HepG2 (cell line): ENCODE measurements around the gene ZNF652. TPM values are rescaled to one million over a fixed set of nuclear protein-coding genes. Genes with fewer than 3 reads are reported as not detected.
A peak's percentile ranks its signal among the peaks of the same experiment; 100 is the strongest.

Experiments
- ATAC-seq: fragments of 200-7000 bp; cut with Tn5 transposase; 3 replicates; pipeline ENCODE4 v1.9.1; 2020; ENCODE audit warnings: mild to moderate bottlenecking, moderate library complexity
- BruUV-seq: library from RNA; stranded (reverse); fragments of 400-500 nt; replicated peaks from 2 replicates; lab custom pipeline; 2021; lab: Mats Ljungman, UMichigan
- CTCF ChIA-PET: fragments of 300-600 bp; formaldehyde crosslinking; extraction: SDS; loops from one replicate; lab custom pipeline; 2021; ENCODE audit warnings: low total read pairs, inconsistent platforms, low intra/inter-chr PET ratio; lab: Yijun Ruan, JAX
- POLR2A ChIA-PET: fragments of 350-600 bp; sonication (Branson Sonifier 250); formaldehyde crosslinking; loops from one replicate; lab custom pipeline; 2020; ENCODE audit warnings: antibody characterized with exemption, inconsistent platforms; lab: Yijun Ruan, JAX
- DNase-seq: peaks from one replicate; pipeline ENCODE4 v3.0.0-alpha.2; 2015; ENCODE audit warnings: low spot score
- FAIRE-seq: peaks from 3 replicates; lab custom pipeline; 2011; peaks lifted over from hg19 to GRCh38; lab: Jason Lieb, UNC
- H2AFZ ChIP-seq: one replicate; pipeline ENCODE4 v1.6.1; 2011; ENCODE audit warnings: low read length, inconsistent platforms
- H3K27ac ChIP-seq: fragments of 300-600 bp; 3 replicates; pipeline ENCODE4 v1.8.0; 2011; ENCODE audit warnings: mixed run types, mild to moderate bottlenecking, mixed read lengths, low read length, inconsistent platforms; ENCODE audit not compliant: insufficient read depth; ENCODE audit errors: extremely low read length
- H3K27me3 ChIP-seq, 2 experiments: fragments of 200-600 bp in 1 of 2; 2 replicates in 1 of 2; 3 replicates in 1 of 2; pipeline versions ENCODE4 v1.6.0 to v1.8.0; 2011; ENCODE audit warnings: low read length in 2 of 2, mild to moderate bottlenecking in 2 of 2, moderate library complexity in 2 of 2, inconsistent platforms in 1 of 2; ENCODE audit not compliant: insufficient read depth in 2 of 2, control insufficient read depth in 1 of 2
- H3K36me3 ChIP-seq, 2 experiments: fragments of 200-600 bp in 1 of 2; replicated peaks in 1 of 2; 2 replicates in 1 of 2; 3 replicates in 1 of 2; pipeline versions ENCODE4 v1.5.1 to v1.8.0; 2011; ENCODE audit warnings: low read length in 2 of 2, inconsistent platforms in 1 of 2; ENCODE audit not compliant: insufficient read depth in 2 of 2, control insufficient read depth in 1 of 2
- H3K4me1 ChIP-seq: 2 replicates; pipeline ENCODE4 v1.5.1; 2012; ENCODE audit warnings: low read length, inconsistent platforms; ENCODE audit not compliant: insufficient read depth
- H3K4me2 ChIP-seq: 2 replicates; pipeline ENCODE4 v1.6.0; 2011; ENCODE audit warnings: low read depth, low read length, inconsistent platforms
- H3K4me3 ChIP-seq, 3 experiments: fragments of 200-600 bp in 1 of 3; sonication (generic), shearing (Covaris generic) in 1 of 3; replicated peaks in 1 of 3; 2 replicates each; pipeline ENCODE4 v1.5.1; 2011 to 2016; ENCODE audit warnings: low read length in 3 of 3, inconsistent platforms in 2 of 3, low read depth in 2 of 3, mild to moderate bottlenecking in 2 of 3, control low read depth in 1 of 3, mixed read lengths in 1 of 3; ENCODE audit not compliant: insufficient read depth in 1 of 3
- H3K79me2 ChIP-seq: one replicate; pipeline ENCODE4 v1.6.1; 2011; ENCODE audit warnings: low read length, inconsistent platforms; ENCODE audit not compliant: insufficient read depth
- H3K9ac ChIP-seq: 2 replicates; pipeline ENCODE4 v1.6.0; 2011; ENCODE audit warnings: mild to moderate bottlenecking, low read depth, low read length, inconsistent platforms; ENCODE audit not compliant: insufficient read depth
- H3K9me3 ChIP-seq: 2 replicates; pipeline ENCODE4 v1.5.1; 2012; ENCODE audit warnings: mild to moderate bottlenecking, low read length
- H4K20me1 ChIP-seq: 2 replicates; pipeline ENCODE4 v1.6.0; 2011; ENCODE audit warnings: inconsistent platforms, mild to moderate bottlenecking, low read length, moderate library complexity; ENCODE audit not compliant: insufficient read depth
- FOXP4 ChIP-seq: sonication (generic); formaldehyde crosslinking; IDR thresholded peaks from 2 replicates; pipeline ENCODE4 v1.4.0; 2020; ENCODE audit warnings: missing genetic modification reagents
- HOXD1 ChIP-seq: sonication (generic); formaldehyde crosslinking; IDR thresholded peaks from 2 replicates; pipeline ENCODE4 v1.5.0; 2020; ENCODE audit warnings: missing genetic modification reagents
- MED1 ChIP-seq: sonication (generic); formaldehyde crosslinking; IDR thresholded peaks from 2 replicates; pipeline ENCODE4 v1.4.0; 2020; ENCODE audit warnings: missing genetic modification reagents
- ZNF121 ChIP-seq: sonication (generic); formaldehyde crosslinking; IDR thresholded peaks from 2 replicates; pipeline ENCODE4 v1.5.0; 2020; ENCODE audit warnings: mild to moderate bottlenecking, missing genetic modification reagents
- ZNF205 ChIP-seq: IDR thresholded peaks from 2 replicates; pipeline ENCODE4 v1.6.1; 2018; ENCODE audit warnings: missing biosample characterization, missing genetic modification reagents
- ZNF556 ChIP-seq: sonication (generic); formaldehyde crosslinking; IDR thresholded peaks from 2 replicates; pipeline ENCODE4 v1.4.0; 2020; ENCODE audit warnings: mild to moderate bottlenecking, missing genetic modification reagents, borderline replicate concordance
- ZNF570 ChIP-seq: sonication (generic); formaldehyde crosslinking; IDR thresholded peaks from 2 replicates; pipeline ENCODE4 v1.4.0; 2020; ENCODE audit warnings: mild to moderate bottlenecking, missing genetic modification reagents, borderline replicate concordance
- ZNF878 ChIP-seq: sonication (generic); formaldehyde crosslinking; IDR thresholded peaks from 2 replicates; pipeline ENCODE4 v1.8.1; 2023; ENCODE audit warnings: mild to moderate bottlenecking, missing genetic modification reagents, moderate library complexity
- ZSCAN21 ChIP-seq: sonication (generic); formaldehyde crosslinking; IDR thresholded peaks from 2 replicates; pipeline ENCODE4 v1.8.0; 2022; ENCODE audit warnings: mild to moderate bottlenecking, missing genetic modification reagents, moderate library complexity, borderline replicate concordance
- WGBS: methylation state at CpG from one replicate; pipeline ENCODE4 v1.1.6; 2017; ENCODE audit warnings: low lambda C conversion rate; 5-methylcytosine and 5-hydroxymethylcytosine counted together
- in situ Hi-C: cut with HindIII; loops from 2 replicates; pipeline ENCODE4 v1.10.0; 2017; ENCODE audit warnings: low pct_unique_long_range_greater_than_20kb; ENCODE audit not compliant: extremely low pct_ligation_motif_present
- intact Hi-C: fragments of 100-400 bp; cut with micrococcal nuclease; formaldehyde crosslinking; loops from one replicate; pipeline ENCODE4 v1.10.0; 2022; ENCODE audit not compliant: unreplicated experiment
- polyA plus RNA-seq, 8 experiments: library from polyadenylated mRNA; depleted of rRNA in 3 of 8; stranded (reverse) in 7 of 8; unstranded in 1 of 8; fragments of >200 nt; fragmentation: Illumina TruSeq in 4 of 8; extraction: Trizol in 4 of 8; gene quantifications; 2 replicates each; pipeline versions ENCODE4 v1.2.1 to v1.2.3, GENCODE V29; 2011 to 2016; ENCODE audit warnings: low read depth in 4 of 8, missing spikeins in 1 of 8, mixed read lengths in 1 of 8; ENCODE audit not compliant: insufficient read depth in 1 of 8
- total RNA-seq, 5 experiments: library from RNA; depleted of rRNA; stranded (reverse); fragments of >200 nt; fragmentation: Illumina TruSeq; extraction: Trizol; gene quantifications; 2 replicates each; pipeline ENCODE4 v1.2.3, GENCODE V29; 2016; ENCODE audit warnings: low read depth in 1 of 5

Gene ZNF652
- total and polyA plus RNA-seq, 2 of the 13 experiments (the other 11 are each of a cell fraction or from before 2014, with no cell fraction given): 16.2 to 30.2 TPM

DNA sequence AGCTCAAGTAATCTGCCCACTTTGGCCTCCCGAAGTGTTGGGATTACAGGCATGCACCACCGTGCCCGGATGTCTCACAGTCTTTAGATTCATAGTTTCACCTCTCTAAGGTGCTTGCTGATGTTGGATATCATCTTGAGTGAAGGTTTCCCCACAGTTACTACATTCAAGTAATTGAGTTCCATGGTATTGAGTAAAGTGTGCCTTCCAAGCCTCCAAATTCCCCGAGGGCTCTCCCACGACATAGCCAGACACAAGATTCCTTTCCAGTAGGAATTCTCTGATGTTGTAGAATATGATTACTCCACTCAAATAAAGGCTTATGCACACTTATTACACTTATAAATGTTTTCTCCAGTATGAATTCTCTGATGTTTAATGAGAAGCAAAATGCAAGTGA lies 16.3 kb upstream of the ZNF652 start:
- Histone ChIP-seq H3K9me3 (no peaks in the 10 kb centered on the region), H3K36me3 (no peaks in the 10 kb centered on the region), H3K4me1 (peaks cover 14% of the 10 kb centered on the region; the same call in 1 of the 2 replicates), H3K79me2 (no peaks in the 10 kb centered on the region), H3K4me3 (no peak overlapping the region), H3K9ac (no peak overlapping the region), H3K27ac (no peak overlapping the region), H2AFZ (no peak overlapping the region), H3K4me2 (no peak overlapping the region), H3K27me3 (no peaks in the 10 kb centered on the region; a peak in 2 of 5 replicates), H4K20me1 (no peaks in the 10 kb centered on the region)
- DNase-seq (no peak), ATAC-seq (no peak), FAIRE-seq (no peak)
- POLR2A ChIA-PET: interaction anchor here (1.0 to 1.3 kb wide), 2 partner anchors 12 to 13 kb away, joined by 3 read pairs; no protein-coding TSS in a partner anchor
- TF ChIP-seq ZNF205 (no peak), ZNF570 (no peak), ZSCAN21 (CRISPR knock-in tag) (no peak), ZNF556 (CRISPR knock-in tag) (no peak), ZNF878 (CRISPR knock-in tag) (no peak), MED1 (no peak)
- BruUV-seq: no TSS peak
- intact Hi-C loops (no loop called here), in situ Hi-C loops (no loop called here)
- CTCF ChIA-PET: no interaction called here
- WGBS: 22% methylated on average over 5 of the region's 5 CpGs

GRCh38 chr17:49375544-49375943 lies 13.5 kb upstream of the ZNF652 start:
- POLR2A ChIA-PET: no interaction called here
- Histone ChIP-seq H3K79me2 (no peaks in the 10 kb centered on the region), H2AFZ (no peak overlapping the region), H3K27ac (no peak overlapping the region), H4K20me1 (no peaks in the 10 kb centered on the region), H3K9me3 (no peaks in the 10 kb centered on the region), H3K4me3 (no peak overlapping the region), H3K4me2 (no peak overlapping the region), H3K4me1 (peaks cover 17% of the 10 kb centered on the region), H3K36me3 (no peaks in the 10 kb centered on the region), H3K27me3 (no peaks in the 10 kb centered on the region; a peak in 1 of 5 replicates), H3K9ac (no peak overlapping the region)
- 70% methylated on average over 1 of the region's 1 CpG for WGBS
- CTCF ChIA-PET: no interaction called here
- intact Hi-C loops: no loop called here
- TF ChIP-seq ZNF121 (CRISPR knock-in tag): peak; percentile 30; the same call in 1 of the 2 replicates
- TF ChIP-seq FOXP4 (CRISPR knock-in tag): no peak
- TF ChIP-seq HOXD1 (CRISPR knock-in tag): no peak
- no peak for ATAC-seq
- no peak for FAIRE-seq
- DNase-seq: no peak
- in situ Hi-C loops: no loop called here
- no TSS peak for BruUV-seq
